ENCODE results near the gene SERPINI1. TPM values are rescaled to one million over a fixed set of nuclear protein-coding genes. Genes with fewer than 3 reads are reported as not detected.

Gene SERPINI1
- total and polyA plus RNA-seq, 2 of the 8 experiments (the other 6 are each of a cell fraction or from before 2014, with no cell fraction given) = 5.3 to 9.9 TPM

- Histone ChIP-seq H3K9ac (replicated peaks in 1 of 4; ENCODE audit: extremely low read depth in 1 of 4, low read depth in 3 of 4, low read length in 3 of 4) (no peak overlapping the region), H2AK5ac (ENCODE audit: low read depth, low read length) (no peak overlapping the region), H2BK15ac (ENCODE audit: low read length) (no peak overlapping the region), H3K23me2 (ENCODE audit: low read depth, low read length) (no peaks in the 10 kb centered on the region), H3K27me3 (replicated peaks in 1 of 4; ENCODE audit: control insufficient read depth in 3 of 4, extremely low read depth in 1 of 4, insufficient read depth in 3 of 4, low read length in 3 of 4) (no peaks in the 10 kb centered on the region), H2AFZ (ENCODE audit: low read length) (no peak overlapping the region), H4K91ac (replicated peaks; ENCODE audit: insufficient read length, low read length) (no peak overlapping the region), H3K27ac (ENCODE audit: low read depth, low read length) (no peak overlapping the region), H2BK20ac (ENCODE audit: low read length) (no peak overlapping the region), H4K5ac (ENCODE audit: insufficient read length, low read depth, low read length) (no peak overlapping the region), H3K79me1 (ENCODE audit: low read depth, low read length) (no peaks in the 10 kb centered on the region), H3K14ac (ENCODE audit: insufficient read length) (no peak overlapping the region), H3K56ac (replicated peaks; ENCODE audit: insufficient read length, low read depth, low read length) (no peak overlapping the region), H3K36me3 (ENCODE audit: control insufficient read depth in 2 of 4, insufficient read depth in 4 of 4, low read length in 3 of 4) (no peaks in the 10 kb centered on the region), H2BK5ac (ENCODE audit: low read depth, low read length) (no peak overlapping the region), H3K4ac (replicated peaks; ENCODE audit: insufficient read length, low read depth, low read length) (no peak overlapping the region), H2BK12ac (ENCODE audit: low read depth, low read length) (no peak overlapping the region), H3K18ac (ENCODE audit: extremely low read depth, low read length) (no peak overlapping the region), H3K4me2 (ENCODE audit: insufficient read depth in 1 of 2, low read depth in 2 of 2, low read length in 2 of 2) (no peak overlapping the region), H4K20me1 (replicated peaks in 1 of 2; ENCODE audit: control insufficient read depth in 1 of 2, insufficient read depth in 2 of 2, low read length in 2 of 2) (no peaks in the 10 kb centered on the region), H3K23ac (ENCODE audit: insufficient read length) (no peak overlapping the region), H4K8ac (ENCODE audit: extremely low read depth, insufficient read depth, low read length) (no peak overlapping the region), H3K79me2 (ENCODE audit: control insufficient read depth in 1 of 2, insufficient read depth in 2 of 2, low read length in 2 of 2) (no peaks in the 10 kb centered on the region), H3K4me3 (ENCODE audit: extremely low read depth in 1 of 4, insufficient read depth in 2 of 4, low read depth in 3 of 4, low read length in 4 of 4) (no peak overlapping the region), H2BK120ac (replicated peaks; ENCODE audit: low read depth, low read length) (no peak overlapping the region), H3K4me1 (replicated peaks in 1 of 4; ENCODE audit: control insufficient read depth in 3 of 4, insufficient read depth in 4 of 4, low read length in 3 of 4) (no peaks in the 10 kb centered on the region), H3K9me3 (ENCODE audit: insufficient read depth in 2 of 2, low read depth in 1 of 2, low read length in 1 of 2) (no peaks in the 10 kb centered on the region)
- DNase-seq (ENCODE audit: low read depth in 1 of 2, low spot score in 2 of 2) = no peak
- WGBS, 2 experiments (ENCODE audit: extremely low coverage in 1 of 2, insufficient coverage in 1 of 2, insufficient read length in 1 of 2, insufficient replicate concordance in 2 of 2, low coverage in 1 of 2, low lambda C conversion rate in 2 of 2, missing lambda C conversion rate in 1 of 2) = 93% methylated on average over 4 of the region's 4 CpGs; no CpG with 5 or more reads in 1 of the 2 experiments
- POLR2A ChIA-PET (ENCODE audit: partially characterized antibody) = no interaction called here
- CTCF ChIA-PET (ENCODE audit: partially characterized antibody) = interaction anchor here (1.2 kb wide), 1 partner anchor 57 kb away, joined by 3 read pairs; no protein-coding TSS in a partner anchor
- no peak for FAIRE-seq
- no peak for TF ChIP-seq JUN (IDR thresholded peaks at IDR 0.05; ENCODE audit: low read depth, low read length)
- no peak for TF ChIP-seq E2F6 (IDR thresholded peaks at IDR 0.05)
- TF ChIP-seq TCF12 (IDR thresholded peaks at IDR 0.05; ENCODE audit: low read depth, low read length) = no peak
- no peak for TF ChIP-seq PHF8 (conservative IDR thresholded peaks at IDR 0.05; ENCODE audit: low read depth, low read length)
- no peak for TF ChIP-seq BACH1 (IDR thresholded peaks at IDR 0.05; ENCODE audit: low read length)
- no peak for TF ChIP-seq CTBP2 (IDR thresholded peaks at IDR 0.05; ENCODE audit: borderline replicate concordance, insufficient read depth, insufficient read length, low read length)
- no peak for TF ChIP-seq RBBP5 (IDR thresholded peaks at IDR 0.05; ENCODE audit: borderline replicate concordance, low read depth, low read length)
- no peak for TF ChIP-seq SIRT6 (IDR thresholded peaks at IDR 0.05; ENCODE audit: low read length)
- TF ChIP-seq TBP (IDR thresholded peaks at IDR 0.05; ENCODE audit: low read depth, low read length) = no peak
- TF ChIP-seq BRCA1 (IDR thresholded peaks at IDR 0.05; ENCODE audit: low read depth, low read length) = no peak
- TF ChIP-seq CTCF (IDR thresholded peaks at IDR 0.05; ENCODE audit: control extremely low read depth in 1 of 3, insufficient read depth in 1 of 3, low read depth in 1 of 3, low read length in 3 of 3) = no peak
Observed at GRCh38 chr3:167814441-167814951, 79.0 kb downstream of the SERPINI1 start.

All from H1 (cell line).